Activated CD4-positive, alpha-beta T cell treated with anti-CD3 and anti-CD28 coated beads, Interleukin-2, amount 50 U/mL, for 24 hours (primary cell): ENCODE measurements around the gene TULP4.
"Not testable (repeated sequence)": the region's sequence is repeated elsewhere in the genome, so short reads cannot be mapped to it uniquely, and the experiment has no call there.

Experiments
- DNase-seq, 2 donors: peaks; one replicate each; pipeline ENCODE4 v3.0.0-alpha.2; 2020; ENCODE audit warnings: low read depth in 1 of 2, low spot score in 1 of 2

TULP4 gene

DNA sequence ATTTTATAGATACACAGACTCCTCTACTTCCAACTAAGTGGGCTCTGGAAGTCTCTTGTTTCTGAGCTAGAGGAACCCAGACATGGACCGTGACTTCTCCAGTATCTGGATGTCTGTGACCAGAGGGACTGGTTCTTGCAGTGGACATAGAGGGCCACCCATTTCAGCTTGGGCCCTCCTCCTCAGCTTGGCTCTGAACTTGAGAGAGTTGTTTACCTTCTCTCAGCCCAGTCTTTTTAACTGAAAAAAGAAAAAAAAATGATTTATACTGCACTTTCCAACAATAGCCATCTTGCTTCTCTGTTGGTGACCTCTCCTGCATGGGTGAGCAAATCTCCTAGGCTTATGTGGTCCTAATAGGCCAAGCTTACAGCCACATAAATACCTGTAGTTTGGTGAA is 187.3 kb downstream of the TULP4 start:
- DNase-seq, result no peak

GRCh38 chr6:158500016-158500735 is 187.9 kb downstream of the TULP4 start:
- no peak for DNase-seq

DNA sequence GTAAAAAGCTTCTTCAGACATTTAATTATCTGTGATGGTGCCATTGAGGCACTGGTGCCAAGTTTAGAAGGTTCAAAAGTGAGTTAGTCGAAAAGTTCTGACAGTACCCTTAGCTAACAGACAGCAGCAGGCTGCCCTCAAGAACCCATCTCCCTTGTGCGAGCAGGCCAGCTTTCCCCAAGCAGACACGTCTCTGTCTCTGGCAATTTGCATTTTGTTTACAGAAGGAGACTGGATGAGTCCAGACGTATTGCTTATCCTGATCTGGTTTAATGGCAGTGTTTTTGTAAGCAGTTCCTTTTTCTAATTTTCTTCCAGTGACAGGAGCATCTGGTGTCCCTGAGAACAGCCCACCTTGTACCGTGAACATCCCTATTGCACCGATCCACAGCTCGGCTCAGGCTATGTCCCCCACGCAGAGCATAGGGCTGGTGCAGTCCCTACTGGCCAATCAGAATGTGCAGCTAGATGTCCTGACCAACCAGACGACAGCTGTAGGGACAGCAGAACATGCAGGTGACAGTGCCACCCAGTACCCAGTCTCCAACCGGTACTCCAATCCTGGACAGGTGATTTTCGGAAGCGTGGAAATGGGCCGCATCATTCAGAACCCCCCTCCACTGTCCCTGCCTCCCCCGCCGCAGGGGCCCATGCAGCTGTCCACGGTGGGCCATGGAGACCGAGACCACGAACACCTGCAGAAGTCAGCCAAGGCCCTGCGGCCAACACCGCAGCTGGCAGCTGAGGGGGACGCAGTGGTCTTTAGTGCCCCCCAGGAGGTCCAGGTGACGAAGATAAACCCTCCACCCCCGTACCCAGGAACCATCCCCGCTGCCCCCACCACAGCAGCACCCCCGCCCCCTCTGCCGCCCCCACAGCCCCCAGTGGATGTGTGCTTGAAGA is 189.3 kb downstream of the TULP4 start:
- no peak for DNase-seq

GRCh38 chr6:158502263-158502950 is 190.1 kb downstream of the TULP4 start:
- DNase-seq, result no peak

GRCh38 chr6:158503222-158503621 is 191.0 kb downstream of the TULP4 start:
- no peak for DNase-seq

- DNase-seq, result no peak
Observed at GRCh38 chr6:158503846-158504245, 191.6 kb downstream of the TULP4 start.

GRCh38 chr6:158505194-158505593 is 192.9 kb downstream of the TULP4 start:
- no peak for DNase-seq

DNA sequence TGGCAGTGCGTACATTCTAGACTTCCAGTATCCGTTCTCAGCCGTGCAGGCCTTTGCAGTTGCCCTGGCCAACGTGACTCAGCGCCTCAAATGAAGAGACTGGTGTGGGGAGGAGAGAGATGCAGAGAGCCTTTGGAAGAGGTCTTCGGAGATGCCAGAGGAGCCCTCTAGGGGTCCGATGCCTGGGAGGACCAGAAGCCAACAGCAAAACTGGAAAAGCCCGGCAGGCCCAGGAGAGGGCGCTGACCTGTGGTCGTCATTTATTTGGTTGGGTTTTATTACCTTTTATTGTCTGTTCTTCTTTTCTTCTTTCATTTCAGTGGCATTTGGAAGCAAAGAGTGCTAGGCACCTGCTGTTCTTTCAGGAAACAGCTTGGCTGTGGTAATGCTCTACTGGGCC is 194.3 kb downstream of the TULP4 start:
- DNase-seq, result no peak

- no peak for DNase-seq
Observed at GRCh38 chr6:158507174-158507573, 194.9 kb downstream of the TULP4 start.

DNA sequence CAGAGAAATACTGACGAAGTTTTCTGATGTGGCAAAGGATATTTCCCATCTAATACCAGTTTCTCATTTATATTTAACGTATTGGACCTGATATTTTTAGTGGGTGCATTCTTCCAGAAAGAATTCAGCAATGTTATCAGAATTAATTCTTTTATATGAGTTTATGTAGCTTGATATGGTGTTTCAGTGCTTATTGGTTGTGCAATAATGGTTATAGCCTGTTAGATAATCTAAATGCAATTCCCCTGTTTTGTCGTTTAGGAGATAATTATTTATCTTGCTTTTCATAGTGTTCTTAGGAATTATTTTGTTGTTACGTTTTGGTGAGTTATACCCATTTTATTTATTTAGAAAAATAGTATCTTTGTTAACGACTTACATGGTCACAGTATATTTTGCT is 196.2 kb downstream of the TULP4 start:
- no peak for DNase-seq

- DNase-seq, result no peak
Observed at GRCh38 chr6:158509465-158509864, 197.2 kb downstream of the TULP4 start.

DNA sequence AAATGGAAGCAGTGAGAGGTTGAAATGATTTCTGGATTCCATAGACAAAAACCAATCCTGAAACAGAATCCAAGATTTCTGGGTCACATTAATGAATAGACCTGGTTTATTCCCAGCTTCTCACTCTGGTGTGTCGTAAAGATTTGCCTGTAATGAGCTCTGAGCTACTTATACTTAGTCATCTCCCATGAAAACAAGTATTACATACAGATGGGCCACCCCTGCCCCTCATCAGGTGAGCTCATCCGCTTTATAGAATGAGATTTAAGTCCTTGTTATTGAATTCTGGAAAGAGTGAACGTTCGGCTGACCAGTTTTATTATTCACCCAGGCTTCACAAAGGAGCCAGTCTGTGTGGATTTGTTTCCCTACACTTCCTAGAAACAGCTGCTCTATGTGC is 200.5 kb downstream of the TULP4 start:
- no peak for DNase-seq

GRCh38 chr6:158514176-158514575 is 201.9 kb downstream of the TULP4 start:
- no peak for DNase-seq

DNA sequence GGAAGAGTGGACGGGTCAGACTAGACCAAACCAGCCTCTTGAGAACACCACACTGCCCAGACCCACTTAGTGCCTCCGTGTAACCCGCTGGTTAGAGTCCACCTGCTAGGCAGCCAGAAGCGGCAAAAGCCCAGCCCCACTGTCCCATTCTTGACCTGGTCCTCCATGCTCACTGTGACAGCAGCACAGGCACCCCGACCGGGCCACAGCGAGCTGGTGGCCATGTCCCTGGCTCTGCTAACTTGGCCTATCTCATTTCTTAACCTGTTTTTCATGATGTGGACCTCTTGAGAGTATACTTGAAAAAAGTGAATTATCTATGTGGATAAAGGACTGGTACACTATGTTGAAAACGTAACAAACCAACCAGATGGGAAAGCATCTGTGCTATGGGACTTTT is 202.7 kb downstream of the TULP4 start:
- no peak for DNase-seq

DNA sequence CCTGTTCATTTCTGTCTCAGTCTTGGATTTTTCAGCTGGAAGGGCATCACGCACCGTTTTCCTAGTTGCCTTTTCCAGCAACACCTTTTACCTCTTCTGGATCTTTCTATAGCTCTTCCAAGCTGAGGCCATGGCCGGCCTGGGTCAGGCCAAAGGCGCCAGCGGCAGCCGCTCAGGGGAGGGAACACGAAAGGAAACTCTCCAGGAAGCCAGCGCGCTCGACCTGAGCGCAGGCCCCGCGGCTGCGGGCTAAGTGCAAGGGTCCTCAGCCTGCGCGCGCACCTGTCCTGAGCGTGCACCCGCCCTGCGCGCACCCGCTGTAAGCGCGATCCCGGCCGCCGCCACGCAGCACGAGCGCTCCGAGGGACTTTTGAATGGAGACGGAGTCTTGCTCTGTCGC is 203.8 kb downstream of the TULP4 start:
- no peak for DNase-seq

GRCh38 chr6:158517038-158517437 is 204.8 kb downstream of the TULP4 start:
- no peak for DNase-seq

GRCh38 chr6:158517581-158517980 is 205.3 kb downstream of the TULP4 start:
- no peak for DNase-seq

- DNase-seq, result peak in 1 of 2 donors; percentile 39
Observed at GRCh38 chr6:158518191-158519127, 206.2 kb downstream of the TULP4 start.

DNA sequence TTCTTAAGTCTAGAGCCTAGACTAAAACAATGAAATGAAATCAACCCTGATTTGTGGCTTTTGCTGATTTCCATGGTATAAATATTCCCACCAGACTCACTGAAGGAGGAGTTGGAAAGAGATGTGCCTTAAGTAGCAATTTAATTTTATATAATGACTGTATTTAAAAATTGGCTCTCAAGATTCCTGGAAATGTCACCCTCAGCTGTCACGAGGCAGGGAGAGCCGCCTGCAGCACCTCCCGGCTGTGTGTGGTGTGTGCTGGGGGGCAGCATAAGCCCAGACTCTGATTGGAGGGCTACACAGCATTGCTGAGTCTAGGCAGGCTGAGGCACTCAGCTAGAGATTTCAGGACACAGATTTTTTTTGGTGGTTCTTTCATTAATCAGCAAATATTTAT is 207.0 kb downstream of the TULP4 start:
- DNase-seq, result no peak

DNA sequence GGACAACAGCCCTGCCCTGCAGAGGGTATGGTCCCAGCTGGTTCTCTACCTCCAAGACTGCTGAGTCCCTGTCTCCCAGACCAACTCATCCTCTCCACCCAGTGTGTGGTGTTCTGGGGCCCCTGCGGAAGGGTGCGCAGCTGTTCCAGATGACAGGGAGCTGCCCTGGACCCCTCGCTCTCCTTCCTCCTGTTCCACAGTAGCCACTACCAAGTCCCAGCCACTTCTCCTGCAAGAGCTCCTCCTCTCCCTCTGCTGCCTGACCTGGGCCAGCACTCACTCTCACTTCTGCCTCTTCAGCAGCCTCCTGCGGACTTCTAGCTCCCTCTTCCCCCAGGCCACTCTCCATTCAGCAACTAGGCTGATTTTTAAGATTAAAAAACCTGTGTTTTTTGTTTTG is 207.5 kb downstream of the TULP4 start:
- no peak for DNase-seq

- not testable (repeated sequence) for DNase-seq
Observed at GRCh38 chr6:158520975-158521374, 208.7 kb downstream of the TULP4 start.
